ENCODE results near the gene IFI27L1.

- TF ChIP-seq, protein P1, sequence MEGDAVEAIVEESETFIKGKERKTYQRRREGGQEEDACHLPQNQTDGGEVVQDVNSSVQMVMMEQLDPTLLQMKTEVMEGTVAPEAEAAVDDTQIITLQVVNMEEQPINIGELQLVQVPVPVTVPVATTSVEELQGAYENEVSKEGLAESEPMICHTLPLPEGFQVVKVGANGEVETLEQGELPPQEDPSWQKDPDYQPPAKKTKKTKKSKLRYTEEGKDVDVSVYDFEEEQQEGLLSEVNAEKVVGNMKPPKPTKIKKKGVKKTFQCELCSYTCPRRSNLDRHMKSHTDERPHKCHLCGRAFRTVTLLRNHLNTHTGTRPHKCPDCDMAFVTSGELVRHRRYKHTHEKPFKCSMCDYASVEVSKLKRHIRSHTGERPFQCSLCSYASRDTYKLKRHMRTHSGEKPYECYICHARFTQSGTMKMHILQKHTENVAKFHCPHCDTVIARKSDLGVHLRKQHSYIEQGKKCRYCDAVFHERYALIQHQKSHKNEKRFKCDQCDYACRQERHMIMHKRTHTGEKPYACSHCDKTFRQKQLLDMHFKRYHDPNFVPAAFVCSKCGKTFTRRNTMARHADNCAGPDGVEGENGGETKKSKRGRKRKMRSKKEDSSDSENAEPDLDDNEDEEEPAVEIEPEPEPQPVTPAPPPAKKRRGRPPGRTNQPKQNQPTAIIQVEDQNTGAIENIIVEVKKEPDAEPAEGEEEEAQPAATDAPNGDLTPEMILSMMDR (IDR thresholded peaks at IDR 0.05), result no peak
- TF ChIP-seq POLR2A (IDR thresholded peaks at IDR 0.05), result no peak
These were observed 22.4 kb upstream of the IFI27L1 start for GRCh38 chr14:94058674-94059138.
